ENCODE measurements around the gene TMEM156.
"Not testable (repeated sequence)": the region's sequence is repeated elsewhere in the genome, so short reads cannot be mapped to it uniquely, and the experiment has no call there.

The TMEM156 gene

DNA sequence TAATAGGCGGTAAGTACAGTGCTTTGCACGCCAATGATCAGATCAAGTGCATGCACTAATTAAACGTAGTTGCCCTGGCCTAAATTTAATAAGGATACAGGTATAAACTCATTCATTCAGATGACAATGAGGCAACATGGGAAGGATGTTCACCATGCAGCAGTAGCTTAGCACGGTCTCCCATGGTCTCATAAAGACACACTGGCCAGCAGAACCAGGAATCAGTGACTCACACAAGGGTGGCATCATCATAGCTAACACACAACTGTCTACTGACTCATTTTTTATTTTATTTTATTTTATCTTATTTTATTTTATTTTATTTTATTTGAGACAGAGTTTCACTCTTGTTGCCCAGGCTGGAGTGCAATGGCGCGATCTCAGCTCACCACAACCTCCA, 42.7 kb downstream of the TMEM156 start:
- Histone ChIP-seq H3K9me3 (ENCODE audit: control insufficient read depth in 1 of 2, low read length in 2 of 2) (no peaks in the 10 kb centered on the region), H3K36me3 (ENCODE audit: control insufficient read depth in 1 of 2, insufficient read depth in 2 of 2, low read length in 2 of 2) (no peaks in the 10 kb centered on the region), H3K4me3 (ENCODE audit: low read depth in 1 of 2, low read length in 2 of 2) (no peak overlapping the region), H3K4me1 (ENCODE audit: control insufficient read depth in 1 of 2, insufficient read depth in 2 of 2, low read length in 2 of 2) (no peaks in the 10 kb centered on the region), H3K27ac (ENCODE audit: low read length) (no peak overlapping the region), H3K27me3 (ENCODE audit: low read depth, low read length) (no peaks in the 10 kb centered on the region)

DNA sequence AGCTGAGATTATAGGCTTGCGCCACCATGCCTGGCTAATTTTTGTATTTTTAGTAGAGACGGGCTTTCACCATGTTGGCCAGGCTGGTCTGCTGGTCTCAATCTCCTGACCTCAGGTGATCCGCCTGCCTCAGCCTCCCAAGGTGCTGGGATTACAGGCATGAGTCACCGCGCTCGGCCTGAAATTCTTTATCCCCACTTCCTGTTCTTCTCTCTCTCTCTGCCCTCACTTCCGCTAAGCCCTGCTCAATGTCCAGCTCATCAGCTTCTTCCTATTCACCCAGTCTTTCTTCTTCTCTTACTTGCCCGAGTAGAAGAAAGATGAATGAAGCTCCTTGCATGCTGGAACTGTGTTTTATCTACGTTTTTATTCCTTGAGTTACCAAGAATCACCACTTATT, 43.9 kb downstream of the TMEM156 start:
- not testable (repeated sequence) for H3K27ac ChIP-seq (ENCODE audit: low read length); H3K36me3 ChIP-seq (ENCODE audit: control insufficient read depth in 1 of 2, insufficient read depth in 2 of 2, low read length in 2 of 2); H3K4me1 ChIP-seq (ENCODE audit: control insufficient read depth in 1 of 2, insufficient read depth in 2 of 2, low read length in 2 of 2); H3K27me3 ChIP-seq (ENCODE audit: low read depth, low read length); H3K9me3 ChIP-seq (ENCODE audit: control insufficient read depth in 1 of 2, low read length in 2 of 2); H3K4me3 ChIP-seq (ENCODE audit: low read depth in 1 of 2, low read length in 2 of 2)

- H3K36me3 ChIP-seq (ENCODE audit: control insufficient read depth in 1 of 2, insufficient read depth in 2 of 2, low read length in 2 of 2), result no peaks in the 10 kb centered on the region
Observed at GRCh38 chr4:38987491-38987890, 44.7 kb downstream of the TMEM156 start.

DNA sequence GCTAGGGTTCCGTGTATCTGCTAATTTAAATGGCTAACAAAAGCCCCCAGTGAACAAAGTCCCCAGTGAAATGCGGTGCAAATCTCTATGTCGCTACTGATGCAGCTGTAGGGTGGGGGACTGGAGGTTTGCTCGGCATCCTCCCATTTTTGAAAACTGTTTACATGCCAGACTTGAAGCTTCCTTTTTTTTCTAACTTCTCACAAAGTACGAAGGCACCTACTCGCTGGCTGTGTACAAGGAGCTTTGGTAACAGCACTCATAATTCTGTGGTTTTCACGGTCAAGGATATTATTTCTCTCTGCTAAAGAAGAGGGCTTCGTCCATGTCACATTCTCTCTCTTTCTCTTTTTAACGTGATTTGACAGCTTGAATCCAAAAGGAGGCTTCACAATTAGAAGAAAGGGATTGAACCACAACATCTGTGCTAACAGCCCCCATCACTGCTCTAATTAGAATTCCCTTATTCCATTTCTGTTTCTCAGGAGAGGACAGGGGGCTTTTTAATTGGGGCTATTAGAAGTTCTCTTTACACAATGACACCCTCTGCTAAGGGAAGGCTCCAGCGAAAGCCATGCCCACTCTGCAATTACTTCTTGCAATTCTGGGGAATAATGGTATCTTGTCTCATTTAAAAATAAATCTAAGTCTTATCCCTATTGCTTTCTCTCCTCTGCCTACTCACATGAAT, 46.7 kb downstream of the TMEM156 start:
- no peak overlapping the region for H3K4me3 ChIP-seq (ENCODE audit: low read depth in 1 of 2, low read length in 2 of 2)
- no peaks in the 10 kb centered on the region for H3K4me1 ChIP-seq (ENCODE audit: control insufficient read depth in 1 of 2, insufficient read depth in 2 of 2, low read length in 2 of 2)
- no peaks in the 10 kb centered on the region for H3K9me3 ChIP-seq (ENCODE audit: control insufficient read depth in 1 of 2, low read length in 2 of 2)
- no peak overlapping the region for H3K27ac ChIP-seq (ENCODE audit: low read length)
- H3K27me3 ChIP-seq (ENCODE audit: low read depth, low read length), result no peaks in the 10 kb centered on the region
- H3K36me3 ChIP-seq (ENCODE audit: control insufficient read depth in 1 of 2, insufficient read depth in 2 of 2, low read length in 2 of 2), result no peaks in the 10 kb centered on the region

More at GRCh38 chr4:38987491-38987890, 44.7 kb downstream of the TMEM156 start:
- no peaks in the 10 kb centered on the region for H3K9me3 ChIP-seq (ENCODE audit: control insufficient read depth in 1 of 2, low read length in 2 of 2)
- no peak overlapping the region for H3K27ac ChIP-seq (ENCODE audit: low read length)
- H3K27me3 ChIP-seq (ENCODE audit: low read depth, low read length), result no peaks in the 10 kb centered on the region
- H3K4me1 ChIP-seq (ENCODE audit: control insufficient read depth in 1 of 2, insufficient read depth in 2 of 2, low read length in 2 of 2), result no peaks in the 10 kb centered on the region
- H3K4me3 ChIP-seq (ENCODE audit: low read depth in 1 of 2, low read length in 2 of 2), result no peak overlapping the region

DNA sequence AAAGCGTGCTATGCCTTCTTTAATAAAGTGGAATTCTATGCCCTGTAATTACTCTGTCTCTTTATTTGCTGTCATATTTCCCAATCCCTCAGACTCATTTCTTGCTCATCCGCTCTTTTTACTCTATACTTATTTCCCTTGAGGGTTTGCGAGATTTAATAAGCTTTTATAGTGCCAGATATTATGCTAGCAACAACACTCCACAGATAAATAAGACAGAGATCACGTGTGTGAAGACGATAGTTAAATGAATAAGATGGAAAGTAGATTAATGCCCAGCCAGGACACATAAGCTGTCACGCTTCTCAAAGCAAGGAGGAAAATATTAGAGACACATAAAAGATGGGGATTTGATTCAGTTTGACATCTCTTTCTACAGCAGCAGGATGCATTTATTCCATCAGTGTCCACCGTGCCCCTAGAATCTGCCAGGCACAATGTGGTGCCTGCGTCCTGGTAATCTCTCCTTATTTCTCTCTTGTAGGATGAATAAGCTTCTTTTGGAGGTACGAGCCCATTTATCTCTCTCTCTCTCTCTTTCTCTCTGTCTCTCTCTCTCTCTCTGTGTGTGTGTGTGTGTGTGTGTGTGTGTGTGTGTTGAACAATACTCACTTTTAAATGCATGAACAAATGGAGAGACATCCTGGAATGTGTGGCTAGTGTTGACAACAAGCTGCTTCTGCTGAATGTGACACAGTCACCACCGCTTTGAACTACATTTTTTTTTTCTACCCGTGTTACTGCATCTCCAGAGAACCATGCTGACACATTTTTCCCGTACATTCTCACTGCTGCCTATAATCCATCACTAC, 48.2 kb downstream of the TMEM156 start:
- Histone ChIP-seq H3K4me1 (ENCODE audit: control insufficient read depth in 1 of 2, insufficient read depth in 2 of 2, low read length in 2 of 2) (no peaks in the 10 kb centered on the region), H3K36me3 (ENCODE audit: control insufficient read depth in 1 of 2, insufficient read depth in 2 of 2, low read length in 2 of 2) (no peaks in the 10 kb centered on the region), H3K9me3 (ENCODE audit: control insufficient read depth in 1 of 2, low read length in 2 of 2) (no peaks in the 10 kb centered on the region), H3K27me3 (ENCODE audit: low read depth, low read length) (no peaks in the 10 kb centered on the region), H3K4me3 (ENCODE audit: low read depth in 1 of 2, low read length in 2 of 2) (no peak overlapping the region), H3K27ac (ENCODE audit: low read length) (no peak overlapping the region)

GRCh38 chr4:38983291-38983690, 48.9 kb downstream of the TMEM156 start:
- Histone ChIP-seq H3K27ac (ENCODE audit: low read length) (no peak overlapping the region), H3K36me3 (ENCODE audit: control insufficient read depth in 1 of 2, insufficient read depth in 2 of 2, low read length in 2 of 2) (no peaks in the 10 kb centered on the region), H3K27me3 (ENCODE audit: low read depth, low read length) (no peaks in the 10 kb centered on the region), H3K4me1 (ENCODE audit: control insufficient read depth in 1 of 2, insufficient read depth in 2 of 2, low read length in 2 of 2) (no peaks in the 10 kb centered on the region), H3K9me3 (ENCODE audit: control insufficient read depth in 1 of 2, low read length in 2 of 2) (no peaks in the 10 kb centered on the region), H3K4me3 (ENCODE audit: low read depth in 1 of 2, low read length in 2 of 2) (no peak overlapping the region)

DNA sequence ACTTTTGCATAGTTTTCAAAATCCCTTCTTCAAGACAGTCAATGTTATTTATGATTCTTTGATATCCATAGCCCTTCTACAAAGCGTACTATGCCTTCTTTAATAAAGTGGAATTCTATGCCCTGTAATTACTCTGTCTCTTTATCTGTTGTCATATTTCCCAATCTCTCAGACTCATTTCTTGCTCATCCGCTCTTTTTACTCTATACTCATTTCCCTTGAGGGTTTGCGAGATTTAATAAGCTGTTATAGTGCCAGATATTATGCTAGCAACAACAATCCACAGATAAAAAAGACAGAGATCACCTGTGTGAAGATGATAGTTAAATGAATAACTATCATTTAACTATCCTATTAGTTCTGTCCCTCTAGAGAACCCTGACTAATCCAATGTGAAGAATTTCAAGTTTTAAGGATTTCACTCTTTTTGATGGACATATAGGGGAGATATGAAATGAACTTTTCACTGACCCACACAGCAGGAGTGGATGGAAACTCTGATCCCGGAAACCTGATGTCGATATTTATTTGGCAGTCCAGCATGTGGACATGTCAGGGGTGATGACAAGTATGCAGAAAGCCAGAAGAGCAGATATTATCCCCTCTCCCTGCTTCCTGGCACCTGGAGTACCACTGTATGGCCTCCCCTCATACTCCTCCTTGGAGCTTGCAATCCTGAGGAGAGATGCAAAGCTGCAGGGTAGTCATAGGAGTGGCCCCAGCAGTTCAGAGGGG, 49.7 kb downstream of the TMEM156 start:
- no peak overlapping the region for H3K27ac ChIP-seq (ENCODE audit: low read length)

DNA sequence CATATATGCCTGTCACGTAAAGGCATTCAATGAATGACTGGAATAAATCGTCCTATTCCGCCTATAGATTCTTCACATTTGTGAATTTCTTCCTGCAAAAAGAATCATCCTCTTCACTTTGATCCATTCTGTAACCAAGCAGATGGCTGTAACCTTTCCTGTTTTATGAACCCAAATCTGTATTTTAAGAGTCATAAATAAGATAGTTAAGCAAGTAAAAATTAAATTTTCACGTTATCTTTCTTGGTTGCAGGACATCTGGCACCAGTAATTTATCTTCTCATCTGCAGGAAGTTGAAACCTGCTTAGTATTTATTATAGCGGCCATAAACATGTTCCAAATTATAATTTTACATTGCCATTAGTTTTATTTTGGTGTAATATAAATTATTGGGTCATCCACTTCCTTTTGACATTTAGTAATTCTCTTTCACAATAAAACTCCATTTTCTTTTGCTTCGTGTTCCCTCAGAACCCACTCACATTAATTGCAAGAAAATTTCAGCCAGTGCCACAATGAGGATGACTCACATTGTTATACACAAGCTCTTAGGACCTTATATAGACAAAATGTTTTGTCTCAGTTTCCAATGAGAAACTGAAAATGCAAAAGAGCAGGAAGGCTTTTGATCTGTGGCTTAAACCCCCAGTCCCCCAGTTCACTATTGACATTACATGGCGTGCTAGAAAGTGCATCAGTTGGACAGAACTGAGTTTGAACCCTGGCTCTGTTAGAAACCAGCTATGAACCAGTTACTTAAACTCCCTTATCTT, 51.1 kb downstream of the TMEM156 start:
- Histone ChIP-seq H3K27me3 (ENCODE audit: low read depth, low read length) (no peaks in the 10 kb centered on the region), H3K4me1 (ENCODE audit: control insufficient read depth in 1 of 2, insufficient read depth in 2 of 2, low read length in 2 of 2) (no peaks in the 10 kb centered on the region), H3K36me3 (ENCODE audit: control insufficient read depth in 1 of 2, insufficient read depth in 2 of 2, low read length in 2 of 2) (no peaks in the 10 kb centered on the region), H3K9me3 (ENCODE audit: control insufficient read depth in 1 of 2, low read length in 2 of 2) (no peaks in the 10 kb centered on the region), H3K4me3 (ENCODE audit: low read depth in 1 of 2, low read length in 2 of 2) (no peak overlapping the region), H3K27ac (ENCODE audit: low read length) (no peak overlapping the region)

More for the DNA sequence above, 49.7 kb downstream of the TMEM156 start:
- no peaks in the 10 kb centered on the region for H3K27me3 ChIP-seq (ENCODE audit: low read depth, low read length)
- H3K9me3 ChIP-seq (ENCODE audit: control insufficient read depth in 1 of 2, low read length in 2 of 2), result no peaks in the 10 kb centered on the region
- no peak overlapping the region for H3K4me3 ChIP-seq (ENCODE audit: low read depth in 1 of 2, low read length in 2 of 2)
- no peaks in the 10 kb centered on the region for H3K4me1 ChIP-seq (ENCODE audit: control insufficient read depth in 1 of 2, insufficient read depth in 2 of 2, low read length in 2 of 2)
- no peaks in the 10 kb centered on the region for H3K36me3 ChIP-seq (ENCODE audit: control insufficient read depth in 1 of 2, insufficient read depth in 2 of 2, low read length in 2 of 2)

DNA sequence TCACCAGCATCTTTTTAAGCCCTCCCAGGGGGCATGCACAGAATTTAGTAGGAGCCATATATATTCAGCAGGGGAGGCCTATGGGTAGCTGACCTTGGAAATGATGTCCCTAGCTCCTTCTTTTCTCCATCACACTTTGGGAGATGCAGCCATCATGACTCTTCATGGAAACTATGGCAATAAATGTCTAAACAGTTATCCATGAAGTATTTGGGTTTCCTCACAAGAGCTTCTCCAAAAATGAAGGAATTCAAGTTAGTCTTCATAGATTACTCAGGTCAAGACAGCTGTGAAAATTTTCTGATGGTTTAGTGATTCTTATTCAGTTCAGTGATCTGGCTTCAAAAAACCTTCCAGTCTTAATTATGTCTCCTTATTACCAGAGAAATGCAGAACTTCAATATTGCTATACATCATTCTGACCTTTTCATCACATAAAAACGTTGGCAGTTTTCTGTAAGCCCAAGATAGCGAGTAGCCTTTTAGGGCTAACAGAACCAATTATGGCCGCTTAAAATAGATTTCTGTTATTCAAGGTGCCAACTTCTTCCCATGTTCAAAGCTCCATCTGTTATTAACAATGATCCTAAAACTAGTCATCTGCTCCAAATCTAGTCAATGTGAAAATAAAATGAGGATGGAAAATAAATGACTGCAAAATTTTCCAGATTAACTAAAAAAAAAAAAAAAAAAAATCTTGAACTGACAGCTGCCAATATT, 52.5 kb downstream of the TMEM156 start:
- H3K4me3 ChIP-seq (ENCODE audit: low read depth in 1 of 2, low read length in 2 of 2), result no peak overlapping the region
- H3K4me1 ChIP-seq (ENCODE audit: control insufficient read depth in 1 of 2, insufficient read depth in 2 of 2, low read length in 2 of 2), result no peaks in the 10 kb centered on the region
- no peak overlapping the region for H3K27ac ChIP-seq (ENCODE audit: low read length)
- no peaks in the 10 kb centered on the region for H3K9me3 ChIP-seq (ENCODE audit: control insufficient read depth in 1 of 2, low read length in 2 of 2)
- no peaks in the 10 kb centered on the region for H3K27me3 ChIP-seq (ENCODE audit: low read depth, low read length)
- H3K36me3 ChIP-seq (ENCODE audit: control insufficient read depth in 1 of 2, insufficient read depth in 2 of 2, low read length in 2 of 2), result no peaks in the 10 kb centered on the region

DNA sequence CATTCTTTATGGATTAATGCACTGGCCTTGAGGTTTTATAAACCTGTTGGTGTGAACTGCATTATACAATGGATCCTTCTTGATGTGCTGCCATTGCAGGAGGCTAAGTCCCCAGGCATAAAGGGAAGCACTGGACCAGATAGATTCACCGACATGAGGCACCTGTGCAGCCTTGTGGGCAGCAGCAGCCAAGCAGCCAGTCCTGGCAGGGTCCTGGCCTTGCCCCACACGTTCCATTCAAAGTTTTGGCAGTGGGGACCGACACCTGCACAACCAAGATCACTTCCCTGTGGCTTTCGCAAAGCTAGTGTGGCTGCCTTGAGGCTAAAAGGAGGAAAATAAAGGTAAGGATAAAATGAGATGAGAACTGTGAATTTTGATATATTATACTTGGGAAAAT, 53.1 kb downstream of the TMEM156 start:
- H3K4me3 ChIP-seq (ENCODE audit: low read depth in 1 of 2, low read length in 2 of 2), result no peak overlapping the region
- H3K9me3 ChIP-seq (ENCODE audit: control insufficient read depth in 1 of 2, low read length in 2 of 2), result no peaks in the 10 kb centered on the region
- no peaks in the 10 kb centered on the region for H3K27me3 ChIP-seq (ENCODE audit: low read depth, low read length)
- no peaks in the 10 kb centered on the region for H3K4me1 ChIP-seq (ENCODE audit: control insufficient read depth in 1 of 2, insufficient read depth in 2 of 2, low read length in 2 of 2)
- no peaks in the 10 kb centered on the region for H3K36me3 ChIP-seq (ENCODE audit: control insufficient read depth in 1 of 2, insufficient read depth in 2 of 2, low read length in 2 of 2)
- no peak overlapping the region for H3K27ac ChIP-seq (ENCODE audit: low read length)
